UCSD-AML1 (cell line): ENCODE results near the gene OTX2.

Experiments
- DNase-seq: peaks from one replicate; lab custom pipeline; 2025; ENCODE audit not compliant: unreplicated experiment; lab: John Stamatoyannopoulos, UW

OTX2 gene

DNA sequence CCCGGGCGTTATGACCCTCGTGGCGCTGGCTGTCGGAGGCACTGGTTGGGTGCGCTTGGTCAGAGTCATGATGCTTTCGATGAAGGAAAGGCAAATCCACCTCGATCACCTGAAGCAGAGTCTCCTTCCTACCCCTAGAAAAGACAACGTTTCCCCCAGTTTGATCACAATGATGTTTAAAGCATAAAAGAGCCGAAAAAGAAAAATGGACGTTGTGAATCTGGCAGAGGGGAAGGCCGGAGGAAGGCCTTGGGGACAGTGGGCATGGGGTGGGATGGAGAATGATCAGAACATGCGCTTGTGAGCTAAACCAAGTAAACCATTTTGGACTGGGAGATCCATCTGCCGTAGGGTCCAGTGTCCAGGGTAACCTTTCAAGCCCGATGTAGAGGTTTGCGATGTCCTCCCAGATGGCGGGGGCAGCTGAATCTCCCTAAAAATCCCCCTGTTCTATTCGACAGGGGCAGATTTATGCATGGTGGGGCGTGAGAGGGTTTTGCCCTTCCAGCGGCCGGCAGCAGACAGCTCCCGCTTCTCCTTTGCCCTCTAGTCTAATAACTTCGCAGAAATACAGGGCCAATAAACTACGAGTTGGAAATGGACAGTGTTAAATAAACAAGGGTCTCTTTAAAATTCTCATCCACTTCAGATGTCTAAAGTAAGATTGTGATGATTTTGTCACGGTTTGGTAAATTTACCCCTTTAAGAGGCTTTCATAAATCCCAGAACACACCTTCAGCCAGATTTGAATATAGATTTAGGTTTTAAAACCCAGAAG lies 2.3 kb upstream of the OTX2 start:
- no peak for DNase-seq

DNA sequence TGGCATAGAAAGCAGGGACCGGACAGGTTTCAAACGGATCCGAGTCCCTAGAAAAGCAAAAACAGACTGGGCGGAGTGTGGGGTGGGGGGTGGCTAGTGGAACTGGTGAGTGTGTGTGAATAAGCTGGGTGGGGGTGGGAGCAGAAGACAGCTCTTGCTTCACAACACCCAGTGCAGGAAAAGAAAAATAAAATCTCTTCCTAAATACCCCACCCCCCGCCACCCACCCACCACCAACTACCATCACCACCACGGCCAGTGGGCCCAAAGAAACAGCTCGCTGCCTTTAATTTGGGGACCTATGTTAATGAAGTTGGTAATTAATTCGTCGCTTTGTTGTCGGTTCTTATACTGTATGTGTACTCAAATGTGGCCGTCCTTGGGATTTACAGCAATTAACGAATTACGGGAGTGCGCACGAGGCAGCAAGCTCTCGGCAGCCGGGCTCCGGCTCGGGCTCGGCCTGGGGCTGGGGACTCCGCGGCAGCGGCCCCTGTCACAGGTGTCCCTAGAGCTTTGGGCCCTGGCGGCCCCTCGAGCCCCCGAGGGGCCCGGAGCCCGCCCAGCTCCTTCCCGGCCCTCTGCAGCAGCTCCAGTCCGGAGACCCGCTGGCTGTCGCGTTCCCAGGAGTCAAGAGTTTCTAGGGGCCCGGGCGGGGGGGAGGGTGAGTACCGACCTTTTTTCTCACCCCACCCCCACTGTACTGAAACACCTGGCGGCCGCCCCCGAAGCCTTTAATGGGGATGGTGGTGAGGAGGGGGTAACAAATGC lies 1.5 kb upstream of the OTX2 start:
- DNase-seq: no peak

- DNase-seq: no peak
Measured at GRCh38 chr14:56810836-56811592, 735 bp upstream of the OTX2 start.

DNA sequence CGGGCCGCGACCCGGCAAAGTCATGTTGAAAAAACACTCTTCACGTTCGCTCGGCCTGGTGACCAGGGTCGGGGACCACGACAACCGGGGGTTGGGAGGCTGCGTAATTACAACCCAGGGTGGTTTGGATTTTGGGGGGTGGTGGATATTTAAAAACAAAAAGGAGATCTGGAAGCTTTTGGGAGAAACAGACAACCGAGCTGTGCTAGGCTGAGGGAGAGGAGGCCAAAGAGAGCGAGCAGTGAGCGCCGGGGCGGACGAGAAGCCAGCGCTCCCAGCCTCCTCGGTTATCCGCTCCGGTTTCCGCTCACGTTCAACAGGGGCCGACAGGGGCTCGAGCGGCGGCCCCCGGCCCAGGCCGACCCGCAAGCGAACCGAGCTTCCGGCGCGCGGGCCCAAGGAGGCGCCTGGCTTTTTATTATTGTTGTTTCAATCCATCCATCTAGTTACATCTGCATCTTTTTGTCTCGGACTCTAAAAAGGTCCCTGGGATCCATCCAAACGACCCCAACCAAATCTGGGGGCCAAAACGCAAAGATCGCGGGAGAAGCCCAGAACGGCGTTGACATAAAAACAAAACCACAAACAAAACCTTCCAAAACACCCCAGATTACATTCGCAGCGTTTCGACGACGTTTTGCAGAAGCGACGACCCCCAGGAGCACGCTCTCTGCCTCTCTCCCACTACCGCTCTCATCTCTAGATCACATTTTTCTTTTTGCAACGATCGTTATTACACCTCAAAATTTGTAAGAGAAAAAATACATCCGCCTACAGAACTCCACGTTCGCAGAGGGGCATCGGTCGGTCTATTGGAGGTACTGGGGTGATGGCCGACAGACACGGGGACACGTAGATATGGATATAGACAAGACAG lies 771 bp downstream of the OTX2 start:
- DNase-seq: no peak

DNA sequence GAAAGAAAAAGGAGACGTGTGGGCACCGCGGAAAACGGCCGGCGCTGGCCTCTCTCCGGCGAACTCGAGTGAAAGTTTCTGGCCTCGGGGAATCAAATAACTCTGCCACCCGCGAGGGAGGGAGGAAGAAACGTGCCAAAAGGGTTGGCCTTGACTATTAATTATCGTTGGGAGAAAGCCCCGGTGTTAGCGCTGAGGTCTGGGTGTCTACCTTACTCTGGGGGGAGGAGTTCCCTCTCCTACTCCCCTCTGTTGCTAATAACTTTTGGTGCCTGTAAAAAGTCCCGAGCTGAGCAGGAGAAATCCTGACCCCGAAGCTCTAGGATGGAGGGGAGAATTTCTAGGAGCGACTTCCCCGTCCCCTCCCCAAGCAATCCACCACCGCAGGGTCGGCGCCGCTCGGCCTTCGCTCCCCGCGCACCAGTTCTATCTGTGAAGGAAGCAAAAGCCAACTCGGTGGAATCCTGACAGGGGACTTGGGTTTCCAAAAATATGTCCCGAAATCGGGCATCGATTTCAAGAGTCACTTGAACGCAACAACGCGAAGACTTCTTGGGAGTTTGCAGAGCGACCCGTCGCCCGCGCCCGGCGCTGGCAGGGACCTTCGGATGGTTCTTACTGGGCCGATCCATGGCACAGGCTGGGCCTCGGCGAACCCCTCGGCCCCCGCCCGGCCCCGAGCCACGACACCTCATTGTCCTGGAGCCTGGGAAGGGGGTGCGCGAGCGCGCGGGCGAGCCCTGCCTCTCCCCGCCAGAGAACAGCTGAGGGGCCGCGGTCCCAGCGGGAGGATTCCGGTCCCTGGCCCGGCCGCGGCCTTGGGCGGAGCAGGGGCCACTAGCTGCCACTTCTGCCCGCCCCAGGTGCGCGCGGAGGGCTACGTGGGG lies 1.7 kb downstream of the OTX2 start:
- DNase-seq: no peak

DNA sequence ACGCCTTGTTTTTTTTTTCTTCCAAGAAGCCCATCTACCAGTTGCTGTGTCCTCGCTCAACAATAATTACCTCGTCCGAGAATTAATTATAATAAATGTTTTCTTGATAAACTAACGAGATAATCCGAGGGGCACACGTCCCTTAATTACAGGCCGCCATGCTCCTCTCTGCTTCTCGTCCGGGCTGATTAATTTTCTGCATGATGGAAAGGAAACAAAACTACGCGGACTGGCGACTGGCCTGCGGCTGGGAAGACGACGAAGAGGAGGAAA lies 2.2 kb downstream of the OTX2 start:
- DNase-seq: no peak

- DNase-seq: no peak
Measured at GRCh38 chr14:56807386-56808109, 2.7 kb downstream of the OTX2 start.

GRCh38 chr14:56806760-56807159 lies 3.5 kb downstream of the OTX2 start:
- no peak for DNase-seq

GRCh38 chr14:56805992-56806727 lies 4.1 kb downstream of the OTX2 start:
- no peak for DNase-seq

- no peak for DNase-seq
Measured at GRCh38 chr14:56805201-56805991, 4.9 kb downstream of the OTX2 start.

GRCh38 chr14:56803816-56804535 lies 6.3 kb downstream of the OTX2 start:
- DNase-seq: no peak

DNA sequence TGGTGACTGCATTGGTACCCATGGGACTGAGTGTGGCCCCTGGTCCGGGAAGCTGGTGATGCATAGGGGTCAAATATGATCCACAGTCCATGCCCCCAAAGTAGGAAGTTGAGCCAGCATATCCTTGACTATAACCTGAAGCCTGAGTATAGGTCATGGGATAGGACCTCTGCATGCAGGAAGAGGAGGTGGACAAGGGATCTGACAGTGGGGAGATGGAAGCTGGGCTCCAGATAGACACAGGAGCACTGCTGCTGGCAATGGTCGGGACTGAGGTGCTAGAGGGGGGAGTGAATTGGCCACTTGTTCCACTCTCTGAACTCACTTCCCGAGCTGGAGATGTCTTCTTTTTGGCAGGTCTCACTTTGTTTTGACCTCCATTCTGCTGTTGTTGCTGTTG lies 8.4 kb downstream of the OTX2 start:
- DNase-seq: no peak

GRCh38 chr14:56799343-56799645 lies 11.0 kb downstream of the OTX2 start:
- DNase-seq: no peak

DNA sequence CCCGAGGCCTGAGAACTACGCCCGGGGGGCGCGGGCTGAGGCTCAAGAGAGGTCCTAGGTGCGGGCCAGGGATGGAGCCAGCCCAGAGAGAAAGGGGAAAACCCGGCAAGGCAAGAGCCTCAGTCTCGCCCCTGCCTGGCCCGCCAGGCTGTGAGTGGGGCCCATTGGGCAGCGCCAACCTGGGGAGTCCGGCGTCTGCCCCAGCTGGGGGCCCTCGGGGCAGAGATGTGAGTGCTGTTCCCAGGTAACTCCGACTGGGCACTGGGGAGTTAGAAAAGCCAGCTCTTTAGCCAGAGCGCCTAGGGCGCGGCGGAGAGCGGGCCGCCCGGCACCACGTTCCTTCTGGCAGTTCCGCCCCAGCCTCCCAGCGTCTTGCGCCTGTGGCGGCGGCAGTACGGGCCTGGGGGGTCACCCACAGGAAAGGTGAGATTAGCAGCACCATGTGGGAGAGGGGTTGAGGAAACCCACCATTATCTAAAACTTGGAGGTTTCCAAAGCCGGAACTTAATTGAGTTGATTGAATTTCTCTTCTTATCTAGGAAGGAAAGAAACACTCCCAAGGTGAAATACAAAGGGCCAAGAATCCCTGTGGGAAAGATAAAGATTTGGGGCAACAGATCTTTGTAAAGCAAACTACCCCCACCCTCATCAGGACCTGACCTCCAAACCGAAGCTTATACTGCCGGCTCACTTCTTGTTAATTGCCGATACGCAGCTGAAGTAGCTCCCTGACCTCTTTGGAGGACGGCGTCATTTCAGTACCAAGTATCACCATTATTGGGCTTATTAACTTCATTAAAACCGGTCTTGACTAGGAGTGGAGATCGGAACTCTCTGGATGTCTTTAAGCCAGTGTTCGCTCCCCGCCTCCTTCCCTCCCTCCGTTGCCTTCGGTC lies 11.6 kb downstream of the OTX2 start:
- no peak for DNase-seq

DNA sequence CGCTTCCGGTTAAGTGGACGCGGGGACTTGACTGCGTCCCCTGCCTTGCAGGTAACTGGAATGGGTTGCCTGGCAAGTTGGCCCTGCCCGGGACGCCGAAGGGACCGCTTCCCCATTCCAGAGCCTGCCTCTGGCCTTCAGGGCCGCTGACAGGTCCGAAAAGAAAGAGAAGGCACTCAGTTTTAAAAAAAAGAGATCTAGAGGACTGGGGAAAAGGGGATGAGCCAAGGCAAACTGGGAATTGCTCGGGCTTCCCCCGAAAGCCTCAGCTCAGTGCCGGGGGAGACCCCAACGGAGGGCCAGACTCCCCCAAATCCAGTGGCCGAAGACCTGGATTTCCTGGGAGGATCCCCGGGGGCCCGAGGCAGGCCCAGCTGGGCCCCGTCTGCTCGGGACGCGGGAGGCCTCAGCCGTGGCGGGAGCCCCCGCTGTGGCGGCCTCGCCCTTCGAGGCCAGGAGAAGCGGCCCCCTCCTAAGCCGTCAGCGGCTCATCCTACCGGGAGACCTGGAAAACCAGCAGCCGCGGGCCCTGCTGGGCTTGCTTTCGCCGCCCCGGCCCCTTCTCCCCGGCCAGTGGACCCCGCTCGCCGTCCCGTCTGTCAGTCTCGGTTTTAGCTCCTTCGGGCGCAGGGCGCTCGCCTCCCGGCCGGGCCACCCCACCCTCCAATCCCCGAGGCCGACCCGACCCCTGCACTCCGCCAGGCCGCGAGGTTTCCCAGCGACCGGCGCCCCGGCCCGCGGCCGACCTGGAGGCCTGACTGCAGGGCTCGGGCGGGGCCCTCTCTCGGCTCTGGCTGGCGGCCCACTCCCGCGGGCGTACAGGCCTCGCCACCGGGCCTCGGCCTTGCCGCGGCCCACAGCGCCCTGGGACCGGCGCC lies 12.5 kb downstream of the OTX2 start:
- DNase-seq: no peak
